HL-60 (cell line): Measurements from ENCODE around the gene NTNG2.

Source experiments
- CTCF ChIP-seq: IDR thresholded peaks from one replicate; pipeline ENCODE4 v1.5.1; 2011; ENCODE audit warnings: low read length, control low read depth, inconsistent platforms; ENCODE audit not compliant: insufficient read depth
- REST ChIP-seq: IDR thresholded peaks from 2 replicates; pipeline ENCODE4 v1.6.1; 2012; ENCODE audit warnings: low read depth; ENCODE audit not compliant: insufficient replicate concordance

DNA sequence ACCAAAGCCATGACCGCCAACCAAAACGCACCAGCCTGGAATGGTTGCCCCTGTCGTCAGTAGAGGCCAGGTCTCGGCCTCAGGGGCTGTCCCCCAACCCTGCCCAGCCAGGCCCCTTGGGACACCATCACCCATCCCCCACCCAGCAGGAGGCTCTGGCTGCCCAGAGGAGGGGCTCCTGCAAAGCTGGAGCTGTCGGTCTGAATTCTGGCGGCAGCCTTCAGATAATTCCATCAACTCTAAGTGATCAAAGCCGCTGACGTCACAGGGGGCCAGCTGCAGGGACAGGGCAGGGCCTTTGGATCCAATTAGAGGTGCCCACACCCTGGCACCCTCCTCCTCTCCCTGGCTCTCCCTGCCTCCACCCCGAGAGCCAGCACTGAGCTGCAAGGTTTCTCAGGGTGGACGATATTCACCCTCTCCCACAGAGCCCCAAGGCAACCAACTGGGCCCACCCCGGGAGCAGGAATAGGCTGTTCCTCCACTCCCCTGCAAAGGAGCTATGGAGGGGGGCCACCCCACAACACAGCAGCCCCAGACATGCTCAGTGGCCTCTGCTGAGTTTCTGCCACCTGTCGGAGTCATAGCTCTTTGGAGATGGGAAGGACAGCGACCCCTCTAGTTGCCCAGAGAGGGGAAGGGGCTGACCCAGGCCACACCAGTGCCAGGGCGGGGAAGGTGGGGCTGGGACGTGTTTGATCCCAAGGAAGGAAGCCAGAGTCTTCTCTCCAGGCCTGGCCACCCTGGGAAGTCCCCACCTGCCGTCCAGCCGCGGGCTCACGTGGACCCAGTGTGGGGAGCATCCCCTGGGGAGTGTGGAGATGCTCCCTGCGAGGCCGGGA lies 78.4 kb downstream of the NTNG2 start:
- TF ChIP-seq CTCF (no peak), REST (no peak)
